Pons (tissue), 1 donor: Measurements from ENCODE around the gene GARNL3.
A peak's percentile ranks its signal among the peaks of the same experiment; 100 is the strongest.

ENCODE experiments used
- DNase-seq: peaks from one replicate; pipeline ENCODE4 v3.0.0-alpha.2; 2016; ENCODE audit warnings: low spot score

The GARNL3 gene

DNA sequence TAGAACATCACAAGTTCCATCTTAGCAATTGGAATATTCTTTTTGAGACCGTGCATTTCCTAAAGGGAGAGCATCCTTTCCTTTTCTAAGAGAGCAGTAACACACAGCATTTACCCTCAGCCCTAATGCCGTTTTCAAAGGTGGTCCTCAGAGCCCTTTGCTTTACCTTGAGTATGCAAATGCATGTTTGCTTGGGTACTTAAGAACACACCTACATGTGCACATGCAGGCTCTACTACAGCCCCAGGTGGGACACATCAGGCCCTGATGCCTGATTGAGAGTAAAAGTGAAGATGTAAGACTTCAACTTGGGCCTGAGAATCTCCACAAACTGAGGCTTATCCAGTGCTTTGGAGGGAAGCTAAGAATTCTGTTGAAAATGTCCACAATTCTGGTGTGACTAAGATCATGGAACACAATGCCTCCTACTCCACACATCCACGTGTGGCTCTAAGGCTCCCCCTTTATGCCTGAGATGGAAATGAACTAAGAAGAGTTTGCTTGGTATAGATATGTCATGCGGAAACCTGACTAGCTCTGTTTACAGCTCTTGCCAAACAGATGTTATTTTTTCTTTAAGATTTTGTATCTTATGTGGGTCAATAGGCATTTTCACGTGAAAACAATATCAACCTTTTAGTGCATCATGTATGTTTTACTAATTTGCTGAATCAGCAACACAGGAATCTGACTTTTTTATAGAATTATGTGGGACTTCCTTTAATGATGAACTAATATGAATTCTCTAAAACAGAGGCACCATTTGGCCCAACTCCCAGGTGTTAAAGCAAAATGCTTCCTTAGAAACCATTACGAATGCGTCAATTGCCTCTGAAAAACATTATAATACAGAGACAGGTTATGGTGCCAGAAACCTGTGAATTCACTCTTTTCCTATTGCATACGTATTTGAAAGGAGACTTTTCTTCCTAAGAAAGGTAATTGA lies 83.5 kb downstream of the GARNL3 start:
- DNase-seq: no peak

DNA sequence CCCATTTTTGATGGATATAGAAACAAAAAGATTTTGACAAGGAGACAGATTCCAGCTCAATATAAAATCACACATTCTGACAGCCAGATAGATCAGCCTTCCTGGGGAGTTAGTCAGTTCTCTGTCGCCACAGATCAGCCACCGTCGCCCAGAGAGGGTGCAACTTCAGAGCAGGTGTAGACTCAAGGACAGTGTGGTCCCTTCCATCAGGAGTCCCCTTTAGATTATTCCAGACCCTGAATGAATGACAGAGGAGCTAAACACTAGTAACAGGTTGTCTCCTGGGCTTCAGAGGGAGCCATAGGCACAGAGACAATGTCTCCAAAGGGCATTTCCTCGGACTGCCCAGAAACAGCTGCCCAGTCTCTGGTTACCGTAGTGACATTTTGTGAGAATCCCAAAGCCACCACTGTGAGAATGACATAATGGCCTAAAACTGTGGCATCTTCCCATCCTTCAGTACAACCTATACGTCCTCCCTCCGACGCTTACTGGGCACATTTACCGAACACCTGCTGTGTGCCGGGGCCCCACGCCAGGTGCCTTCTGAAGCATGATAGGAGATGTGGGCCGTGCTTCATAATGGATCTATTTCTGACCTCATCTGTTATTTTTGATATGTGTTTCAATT lies 85.0 kb downstream of the GARNL3 start:
- no peak for DNase-seq

DNA sequence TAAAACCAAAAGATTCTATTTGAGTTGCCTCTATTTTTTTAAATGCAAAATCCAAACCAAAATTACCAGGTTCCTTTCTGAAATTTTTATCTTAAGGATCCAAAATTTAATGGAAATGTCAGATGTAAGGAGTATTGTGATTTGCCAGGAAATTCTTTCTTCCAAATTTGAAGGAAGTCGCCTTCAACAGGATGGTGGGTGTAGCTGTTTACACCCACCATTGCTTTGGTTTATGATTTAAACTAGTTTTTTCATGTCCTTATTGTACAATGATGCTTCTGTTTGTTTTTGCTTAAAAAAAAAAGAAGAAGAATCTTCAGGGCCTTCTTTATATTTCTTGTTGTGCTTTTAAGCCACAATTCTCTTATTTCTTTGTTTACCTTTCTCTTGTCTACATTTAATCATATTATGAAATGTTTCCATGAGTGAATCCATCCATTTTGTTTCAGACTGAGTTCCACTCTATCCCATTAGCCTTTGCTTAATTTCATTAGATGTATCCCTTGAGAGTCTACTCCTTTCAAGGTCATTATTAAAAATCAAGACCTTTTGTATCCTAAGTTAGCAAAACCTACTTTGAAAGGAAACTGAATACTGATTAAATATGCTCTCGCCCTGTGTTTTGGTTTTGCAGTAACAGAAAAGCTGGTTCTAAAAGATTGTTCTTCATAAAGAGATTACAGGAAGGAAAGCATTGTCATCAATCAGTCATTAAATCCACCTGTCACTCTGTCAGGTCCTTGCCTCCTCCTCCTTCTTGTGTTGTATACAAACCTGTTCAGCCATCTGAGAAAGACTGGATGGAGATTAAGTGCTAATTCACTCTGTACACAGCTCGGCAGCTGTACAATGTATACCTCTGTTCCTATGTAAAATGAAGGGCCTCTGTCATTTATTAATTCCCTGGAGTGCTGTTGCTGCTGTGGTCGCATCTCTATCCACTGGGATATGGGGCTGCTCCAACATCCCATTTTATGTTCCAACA lies 86.9 kb downstream of the GARNL3 start:
- DNase-seq: no peak

- DNase-seq: peak; percentile 47
Measured at GRCh38 chr9:127353882-127354281, 89.3 kb downstream of the GARNL3 start.

DNA sequence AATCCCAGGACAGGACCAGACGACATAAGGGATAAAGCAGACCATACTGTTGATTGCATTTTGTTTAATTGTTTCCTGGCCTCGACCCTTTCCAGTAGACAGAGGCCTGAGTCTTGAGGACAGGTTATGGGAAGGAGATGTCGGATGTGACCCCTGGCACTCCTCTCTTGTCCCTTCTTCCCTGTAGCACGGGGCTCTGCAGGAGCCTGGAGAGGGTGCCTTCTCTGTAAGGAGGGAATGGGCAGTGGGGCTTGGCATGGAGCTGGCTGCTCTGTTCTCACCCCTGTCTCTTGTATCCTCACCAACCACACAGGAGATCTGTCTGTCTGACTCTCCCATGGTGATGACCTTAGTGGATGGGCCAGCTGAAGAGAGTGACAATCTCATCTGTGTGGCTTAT lies 92.3 kb downstream of the GARNL3 start:
- DNase-seq: no peak

- DNase-seq: no peak
Measured at GRCh38 chr9:127358023-127358535, 93.5 kb downstream of the GARNL3 start.

DNA sequence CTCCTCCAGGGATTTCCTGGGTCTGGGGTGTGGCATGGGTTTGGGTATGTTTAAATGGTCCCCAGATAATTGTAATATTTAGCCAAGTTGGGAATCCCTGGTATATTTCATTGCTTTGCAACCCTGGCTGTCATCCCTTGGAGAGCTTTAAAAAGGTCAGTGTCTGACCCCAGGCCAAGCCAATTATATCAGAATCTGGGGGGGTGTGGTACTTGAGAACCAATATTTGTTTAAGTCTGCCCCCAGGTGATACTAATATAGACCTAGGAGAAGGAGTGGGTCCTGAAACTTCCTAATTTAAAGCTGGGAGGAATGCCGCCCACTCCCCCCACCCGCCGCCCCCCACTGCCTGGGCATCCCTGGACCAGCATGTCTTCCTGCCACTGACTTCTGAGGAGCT lies 94.2 kb downstream of the GARNL3 start:
- DNase-seq: no peak

GRCh38 chr9:127360250-127360649 lies 95.7 kb downstream of the GARNL3 start:
- DNase-seq: peak; percentile 31

- DNase-seq: no peak
Measured at GRCh38 chr9:127360829-127361228, 96.3 kb downstream of the GARNL3 start.

- DNase-seq: no peak
Measured at GRCh38 chr9:127361561-127361960, 97.0 kb downstream of the GARNL3 start.

GRCh38 chr9:127362829-127363228 lies 98.3 kb downstream of the GARNL3 start:
- no peak for DNase-seq

DNA sequence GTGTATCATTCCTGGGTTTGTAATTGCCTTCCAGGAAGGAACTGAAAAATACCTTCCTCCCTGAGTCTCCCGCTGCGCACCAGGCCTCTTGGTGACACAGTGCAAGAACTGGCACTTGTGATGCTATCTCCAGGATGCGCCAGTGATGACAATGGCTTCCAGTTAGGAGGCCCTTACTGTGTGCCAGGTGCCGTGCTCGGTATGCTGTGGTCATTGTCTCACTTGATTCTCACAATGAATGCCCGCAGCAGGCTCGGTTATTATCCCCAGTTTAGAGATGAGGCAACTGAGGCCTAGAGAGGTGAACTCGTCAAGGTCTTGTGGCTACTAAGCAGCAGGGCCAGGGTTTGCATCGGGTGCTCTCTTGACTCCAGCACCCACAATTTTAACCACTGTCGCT lies 100.9 kb downstream of the GARNL3 start:
- DNase-seq: no peak

DNA sequence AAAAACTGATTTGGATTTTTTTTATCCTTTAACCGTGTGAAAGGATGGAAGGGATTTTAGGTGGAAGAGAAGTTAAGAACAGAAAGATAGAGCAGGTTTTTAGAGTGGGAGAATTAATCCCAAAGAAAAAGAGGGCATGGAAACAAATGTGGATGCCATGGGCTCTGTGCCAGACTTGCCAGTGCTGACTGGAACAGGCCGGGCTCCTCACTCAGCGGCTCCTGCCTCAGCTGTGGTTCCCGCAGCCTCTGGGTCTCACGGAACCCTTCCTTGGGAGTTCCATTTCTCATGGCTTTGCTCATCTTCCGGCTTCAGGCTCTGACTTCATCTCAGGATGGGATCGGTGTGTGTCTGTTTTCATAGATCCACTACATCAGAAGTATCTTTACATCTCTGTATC lies 102.0 kb downstream of the GARNL3 start:
- peak; percentile 37 for DNase-seq

DNA sequence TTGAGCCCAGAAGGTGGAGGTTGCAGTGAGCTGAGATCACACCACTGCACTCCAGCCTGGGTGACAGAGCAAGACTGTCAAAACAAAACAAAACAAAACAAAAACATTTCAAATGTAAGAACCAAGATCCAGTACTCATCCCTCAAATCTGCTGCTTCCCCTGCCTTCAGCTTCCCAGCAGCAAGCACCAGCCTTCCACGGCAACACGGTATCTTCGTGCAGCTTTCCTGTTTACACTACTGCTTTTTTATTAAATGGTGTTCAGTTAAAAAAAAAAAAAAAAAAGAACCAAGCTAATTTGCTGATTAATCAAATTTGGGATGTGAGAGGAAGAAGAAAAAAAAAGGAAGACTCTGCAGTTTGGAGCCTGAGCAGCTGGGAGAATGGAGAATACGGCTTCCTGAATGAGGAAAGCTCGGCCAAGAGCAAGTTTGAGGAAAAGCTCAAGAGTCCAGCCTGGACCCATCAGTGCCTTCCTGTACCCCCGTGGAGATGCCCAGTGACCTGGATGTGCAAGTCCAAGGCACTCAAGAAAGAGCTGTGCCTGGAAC lies 104.4 kb downstream of the GARNL3 start:
- no peak for DNase-seq

DNA sequence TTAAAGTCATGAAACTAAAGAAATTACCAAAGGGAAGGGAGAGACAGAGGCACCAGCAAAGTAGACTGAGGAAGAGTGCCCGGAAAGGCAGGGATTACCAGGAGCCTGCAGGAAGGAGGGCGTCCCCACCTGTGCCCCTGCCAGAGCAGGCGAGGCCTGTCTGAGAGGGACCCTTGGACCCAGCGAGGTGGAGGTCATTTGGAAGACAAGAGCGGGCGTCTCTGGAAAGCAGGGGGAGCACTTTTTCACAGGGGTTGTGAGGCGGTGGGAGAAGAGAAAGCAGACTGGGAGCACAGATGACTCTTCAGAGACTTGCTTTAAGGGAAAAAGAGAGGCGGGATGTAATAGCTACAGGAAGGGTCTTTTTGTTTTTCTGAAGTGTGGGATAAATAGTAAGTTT lies 104.9 kb downstream of the GARNL3 start:
- DNase-seq: no peak

DNA sequence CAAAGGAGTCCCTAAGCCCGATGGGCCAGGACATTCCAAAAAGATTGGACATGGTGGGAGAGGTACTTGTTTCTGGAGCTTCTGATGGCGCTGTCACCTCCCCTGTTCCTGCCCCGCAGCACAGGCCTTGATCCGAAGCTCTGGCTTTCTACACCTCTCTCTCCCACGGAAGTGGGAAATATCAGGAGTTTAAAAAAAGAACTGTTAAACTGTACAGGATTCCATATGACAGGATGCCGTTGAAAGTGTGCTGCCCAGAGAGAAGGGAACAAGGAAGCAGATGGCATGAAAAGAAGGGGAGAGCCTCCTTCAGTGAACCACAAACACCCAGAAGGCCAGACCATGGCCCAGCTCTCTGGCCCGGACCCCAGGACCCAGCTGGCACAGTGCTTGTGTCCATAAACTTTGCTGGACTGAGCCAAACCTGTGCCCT lies 105.6 kb downstream of the GARNL3 start:
- no peak for DNase-seq

GRCh38 chr9:127370672-127371648 lies 106.4 kb downstream of the GARNL3 start:
- DNase-seq: no peak

DNA sequence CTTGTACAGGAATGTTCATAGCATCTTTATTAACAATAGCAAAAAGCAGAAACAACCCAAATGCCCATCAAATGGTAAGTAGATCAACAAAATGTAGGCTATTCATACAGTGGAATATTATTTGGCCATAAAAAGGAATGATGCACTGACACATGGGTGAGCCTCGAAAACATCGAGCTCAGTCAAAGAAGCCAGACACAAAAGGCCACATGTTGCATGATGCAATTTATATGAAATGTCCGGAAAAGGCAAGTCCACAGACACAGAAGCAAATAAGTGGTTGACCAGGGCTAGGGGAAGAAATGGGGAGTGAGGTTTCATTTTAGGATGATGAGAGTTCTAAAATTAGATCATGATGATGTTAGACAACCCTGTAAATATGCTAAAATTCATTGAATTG lies 115.9 kb downstream of the GARNL3 start:
- DNase-seq: no peak

GRCh38 chr9:127382541-127382940 lies 118.0 kb downstream of the GARNL3 start:
- DNase-seq: no peak

DNA sequence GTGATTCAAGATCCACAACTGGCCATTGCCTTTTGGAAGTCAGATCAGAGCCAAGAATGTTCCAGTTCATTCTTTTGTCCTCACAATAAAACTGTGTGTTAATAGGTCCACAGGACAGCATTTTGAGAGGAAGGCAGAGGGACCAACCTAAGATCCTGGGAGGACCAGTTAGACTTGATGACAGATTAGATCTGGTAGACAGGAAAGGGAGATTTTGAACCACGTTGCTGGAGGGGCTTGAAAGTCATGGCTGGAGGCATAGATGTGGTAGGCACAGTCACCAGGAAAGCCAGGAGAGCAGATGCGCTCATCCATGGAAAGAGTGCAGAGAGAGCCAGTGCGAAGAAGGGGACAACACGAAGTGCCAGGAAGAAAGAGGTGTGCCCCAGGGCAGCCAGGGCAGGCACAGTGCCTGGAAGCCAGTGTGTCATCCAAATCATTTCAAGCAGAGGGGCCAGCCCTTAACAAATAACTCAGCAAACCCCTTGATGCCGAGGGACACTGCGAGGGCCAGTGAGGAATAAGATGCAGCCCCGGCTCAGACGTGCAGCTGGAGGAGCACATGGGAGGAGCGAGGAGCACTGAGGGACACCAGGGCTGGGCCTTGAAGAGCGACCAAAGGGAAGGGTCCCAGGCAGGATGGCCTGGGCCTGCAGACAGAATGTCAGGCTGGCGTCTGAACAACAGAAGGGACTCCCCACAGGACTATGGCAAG lies 119.6 kb downstream of the GARNL3 start:
- no peak for DNase-seq
